ENCODE measurements around the gene NINL.

- TF ChIP-seq CTCF (IDR thresholded peaks at IDR 0.05; ENCODE audit: low read depth, low read length), result no peak
- TF ChIP-seq, protein P1, sequence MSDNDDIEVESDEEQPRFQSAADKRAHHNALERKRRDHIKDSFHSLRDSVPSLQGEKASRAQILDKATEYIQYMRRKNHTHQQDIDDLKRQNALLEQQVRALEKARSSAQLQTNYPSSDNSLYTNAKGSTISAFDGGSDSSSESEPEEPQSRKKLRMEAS (IDR thresholded peaks at IDR 0.05; ENCODE audit: low read depth, low read length), result no peak
- TF ChIP-seq POLR2A (IDR thresholded peaks at IDR 0.05; ENCODE audit: extremely low read depth, insufficient read length), result no peak
These were observed 7.0 kb upstream of the NINL start for GRCh38 chr20:25592135-25592852.

Measured in NB4 (cell line).